ENCODE data around the gene PRKCH.

GRCh38 chr14:61320806-61321384, 484 bp upstream of the PRKCH start:
- TF ChIP-seq EZH2phosphoT487 (IDR thresholded peaks at IDR 0.05; ENCODE audit: low read depth) (no peak), CTCF (IDR thresholded peaks at IDR 0.05; ENCODE audit: low read depth, low read length) (no peak)
